GM13976 (cell line): ENCODE results near the gene PER3.

Experiments used
- DNase-seq: peaks from one replicate; pipeline ENCODE4 v3.0.0; 2012; ENCODE audit warnings: low spot score
- in situ Hi-C: fragments of 300-500 bp; cut with MboI; formaldehyde crosslinking; loops from one replicate; pipeline ENCODE4 v1.12.0; 2022; ENCODE audit warnings: low sequenced_read_pairs, mixed read lengths, inconsistent platforms; ENCODE audit not compliant: unreplicated experiment
- TF ChIP-seq, protein P1 (sequence below): IDR thresholded peaks from 2 replicates; pipeline ENCODE4 v1.5.1; 2012; ENCODE audit warnings: borderline replicate concordance, mild to moderate bottlenecking; ENCODE audit not compliant: insufficient read depth; ENCODE audit errors: extremely low read depth, missing control alignments, control extremely low read depth

PER3 gene

DNA sequence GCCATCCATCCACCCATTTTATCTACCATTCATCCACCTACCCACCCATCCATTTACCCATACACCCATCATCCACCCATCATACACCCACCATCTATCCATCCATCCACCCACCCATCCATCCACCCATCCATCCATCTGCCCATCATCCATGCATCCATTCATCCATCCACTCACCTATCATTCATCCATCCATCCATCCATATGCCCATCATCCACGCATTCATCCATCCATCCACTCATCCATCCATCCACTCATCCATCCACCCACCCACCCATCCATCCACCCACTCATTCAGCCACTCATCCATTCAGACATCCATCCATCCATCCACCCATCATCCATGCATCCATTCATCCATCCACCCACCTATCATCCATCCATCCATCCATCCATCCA, 100.7 kb downstream of the PER3 start:
- in situ Hi-C loops: no loop called here
- no peak for DNase-seq
- TF ChIP-seq, protein P1, sequence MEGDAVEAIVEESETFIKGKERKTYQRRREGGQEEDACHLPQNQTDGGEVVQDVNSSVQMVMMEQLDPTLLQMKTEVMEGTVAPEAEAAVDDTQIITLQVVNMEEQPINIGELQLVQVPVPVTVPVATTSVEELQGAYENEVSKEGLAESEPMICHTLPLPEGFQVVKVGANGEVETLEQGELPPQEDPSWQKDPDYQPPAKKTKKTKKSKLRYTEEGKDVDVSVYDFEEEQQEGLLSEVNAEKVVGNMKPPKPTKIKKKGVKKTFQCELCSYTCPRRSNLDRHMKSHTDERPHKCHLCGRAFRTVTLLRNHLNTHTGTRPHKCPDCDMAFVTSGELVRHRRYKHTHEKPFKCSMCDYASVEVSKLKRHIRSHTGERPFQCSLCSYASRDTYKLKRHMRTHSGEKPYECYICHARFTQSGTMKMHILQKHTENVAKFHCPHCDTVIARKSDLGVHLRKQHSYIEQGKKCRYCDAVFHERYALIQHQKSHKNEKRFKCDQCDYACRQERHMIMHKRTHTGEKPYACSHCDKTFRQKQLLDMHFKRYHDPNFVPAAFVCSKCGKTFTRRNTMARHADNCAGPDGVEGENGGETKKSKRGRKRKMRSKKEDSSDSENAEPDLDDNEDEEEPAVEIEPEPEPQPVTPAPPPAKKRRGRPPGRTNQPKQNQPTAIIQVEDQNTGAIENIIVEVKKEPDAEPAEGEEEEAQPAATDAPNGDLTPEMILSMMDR: no peak

DNA sequence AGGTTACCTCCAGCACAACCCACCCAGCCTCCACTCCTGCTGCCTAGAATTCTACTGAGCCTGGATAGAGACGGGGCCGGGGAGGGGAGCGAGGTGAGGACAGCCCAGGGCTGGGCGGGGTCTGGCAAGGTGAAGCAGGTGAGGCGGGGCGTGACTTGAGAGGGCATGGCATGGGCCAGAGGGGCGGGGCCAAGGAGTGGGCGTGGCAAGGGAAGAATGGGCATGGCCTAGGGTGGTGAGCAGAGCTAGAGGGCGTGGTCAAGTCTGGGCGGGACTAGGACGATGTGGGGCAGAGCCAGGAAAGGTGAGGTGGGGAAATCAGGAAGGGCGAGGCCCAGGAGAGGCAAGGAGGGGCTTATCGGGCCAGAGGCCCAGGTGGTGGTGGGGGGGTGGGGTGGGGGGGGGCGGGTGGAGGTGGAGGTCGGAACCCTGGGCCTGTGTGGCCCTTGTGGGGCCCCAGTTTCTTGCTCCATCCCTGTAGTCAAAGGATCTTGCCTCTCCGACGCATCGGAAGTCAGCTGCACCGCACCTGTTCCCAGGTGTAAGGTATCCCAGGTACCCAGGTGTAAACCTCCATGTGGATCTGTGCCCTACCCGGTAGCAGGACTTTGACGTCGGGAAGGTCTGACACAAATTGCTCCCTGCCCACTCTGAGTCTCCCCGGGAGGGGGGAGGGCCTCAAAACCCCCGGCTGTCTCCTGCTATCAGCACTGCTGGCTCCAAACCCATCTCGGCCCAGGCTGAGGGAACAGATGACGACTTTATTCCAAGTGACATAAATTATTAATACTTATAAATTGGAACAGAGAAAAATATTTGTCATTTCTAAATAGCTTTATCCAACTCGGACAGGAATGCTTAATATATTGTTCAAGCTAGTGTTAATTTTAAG, 101.7 kb downstream of the PER3 start:
- in situ Hi-C loops: no loop called here
- TF ChIP-seq, protein P1: no peak
- peak; percentile 43 for DNase-seq

DNA sequence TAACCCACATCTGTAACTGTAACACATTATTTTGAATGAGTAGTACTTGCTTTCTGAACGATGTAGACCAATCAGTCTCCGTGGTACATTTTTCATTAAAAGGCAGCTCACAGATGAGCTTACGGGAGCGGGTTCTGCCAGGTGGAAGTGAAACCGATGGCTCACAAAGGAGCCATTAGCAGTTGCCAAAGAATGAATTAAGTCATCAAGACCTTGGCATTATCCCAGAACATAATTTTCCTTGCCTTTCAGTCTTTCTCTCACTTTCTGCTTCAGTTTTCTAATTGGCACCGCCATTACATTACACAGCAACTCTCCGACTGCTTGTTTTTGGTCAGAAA, 102.3 kb downstream of the PER3 start:
- in situ Hi-C loops: no loop called here
- TF ChIP-seq, protein P1: no peak
- DNase-seq: no peak

DNA sequence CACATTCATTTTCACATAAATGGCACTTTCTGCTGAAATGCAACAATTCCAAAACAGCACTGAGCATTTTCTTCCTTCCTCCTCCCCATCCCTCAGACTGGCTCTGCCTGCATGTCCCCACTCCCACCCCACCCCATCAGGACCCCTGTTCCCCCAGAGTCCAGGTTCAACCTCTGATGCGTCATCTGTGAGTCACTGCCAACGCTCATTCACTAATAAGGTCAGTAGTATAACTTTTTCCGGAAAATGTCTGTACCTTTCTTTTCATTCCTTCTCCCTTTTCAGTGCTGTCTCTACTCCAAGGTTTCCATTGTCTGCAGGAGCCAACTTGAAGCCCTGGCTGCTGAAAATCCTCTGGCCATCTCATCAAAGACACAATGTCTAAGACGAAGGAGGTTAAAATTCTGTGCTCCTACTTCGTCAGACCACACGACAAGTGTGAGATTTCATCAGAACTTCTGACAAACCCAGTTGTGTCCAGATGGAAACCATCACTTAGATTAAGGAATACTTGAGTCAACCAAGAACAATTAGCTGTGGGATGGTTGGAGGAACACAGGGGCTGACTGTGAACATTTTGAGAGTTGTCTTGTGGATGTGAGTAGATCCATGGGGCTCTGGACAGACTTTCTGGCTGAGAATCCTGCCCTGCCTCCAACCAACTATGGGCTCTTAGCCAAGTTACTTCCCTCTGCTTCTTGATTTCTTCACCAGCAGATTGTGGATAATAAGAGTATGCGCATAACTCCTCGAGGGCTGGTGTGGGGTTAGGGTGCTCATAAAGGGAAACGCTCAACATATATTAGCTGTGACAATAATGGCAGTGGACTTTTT, 104.4 kb downstream of the PER3 start:
- in situ Hi-C loops: no loop called here
- DNase-seq: no peak
- TF ChIP-seq, protein P1: no peak

DNA sequence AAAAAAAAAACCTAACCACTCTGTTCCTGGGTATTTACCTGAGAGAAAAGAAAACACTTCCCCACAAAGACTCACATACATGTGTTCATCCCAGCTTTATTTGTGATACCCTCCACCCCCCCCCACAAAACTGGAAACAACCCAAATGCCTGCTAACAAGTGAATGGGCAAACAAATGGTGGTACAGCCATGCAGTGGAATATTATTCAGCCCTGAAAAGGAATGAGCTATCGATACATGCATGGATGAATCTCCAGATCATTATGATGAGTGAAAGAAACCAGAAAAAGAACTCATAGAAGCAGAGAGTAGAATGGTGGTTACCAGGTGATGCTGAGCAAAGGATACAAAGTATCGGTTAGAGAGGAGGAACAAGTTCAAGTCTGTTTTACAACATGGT, 106.8 kb downstream of the PER3 start:
- no peak for DNase-seq

DNA sequence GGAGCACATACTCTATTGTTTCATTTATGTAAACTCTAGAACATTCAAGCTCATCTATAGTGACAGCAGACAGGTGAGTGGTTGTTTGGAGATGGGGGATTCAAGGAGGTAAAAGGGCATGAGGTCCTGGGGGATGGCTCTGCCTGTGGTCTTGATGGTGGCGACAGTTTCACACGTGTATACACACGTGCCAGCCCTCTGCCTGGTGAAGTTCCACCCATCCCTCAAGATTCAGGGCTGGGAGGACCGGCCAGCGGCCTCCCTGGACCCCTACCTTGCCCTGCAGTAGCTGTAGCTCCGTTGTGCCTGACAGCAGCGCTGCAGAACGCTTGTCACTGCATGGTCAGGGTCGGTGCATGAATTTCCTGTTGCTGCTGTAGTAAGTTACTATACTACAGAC, 107.7 kb downstream of the PER3 start:
- TF ChIP-seq, protein P1: no peak
- DNase-seq: no peak
- in situ Hi-C loops: no loop called here

More for the DNA sequence above, 106.8 kb downstream of the PER3 start:
- TF ChIP-seq, protein P1: no peak
- in situ Hi-C loops: no loop called here
